Activated CD8-positive, alpha-beta memory T cell treated with anti-CD3 and anti-CD28 coated beads for 4 hours (primary cell): Measurements from ENCODE around the gene STXBP6.
"Not testable (repeated sequence)": the region's sequence is repeated elsewhere in the genome, so short reads cannot be mapped to it uniquely, and the experiment has no call there.

ENCODE experiments used
- DNase-seq, 2 donors: peaks; one replicate each; pipeline ENCODE4 v3.0.0-alpha.2; 2020; ENCODE audit warnings: low read depth in 2 of 2

STXBP6 gene

GRCh38 chr14:24858052-24858451 lies 191.9 kb downstream of the STXBP6 start:
- no peak for DNase-seq

DNA sequence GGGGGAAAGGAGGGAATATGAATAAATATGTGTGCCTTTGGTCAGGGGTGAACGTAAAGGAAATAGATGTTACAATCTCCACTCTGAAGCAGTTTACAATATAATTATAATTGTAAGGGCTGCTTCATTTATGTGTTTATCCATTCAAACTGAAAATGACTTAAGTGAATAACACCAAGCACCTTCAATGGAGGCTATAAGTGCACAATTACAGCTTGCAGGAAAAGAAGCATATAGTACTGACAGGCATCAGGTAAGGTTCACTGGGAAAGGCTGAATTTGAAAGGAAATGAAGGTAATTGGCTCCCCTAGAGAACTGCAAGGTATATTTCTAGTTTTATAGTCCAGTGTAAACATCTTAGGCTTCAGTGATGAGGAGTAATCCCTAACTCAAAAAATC lies 192.7 kb downstream of the STXBP6 start:
- no peak for DNase-seq

DNA sequence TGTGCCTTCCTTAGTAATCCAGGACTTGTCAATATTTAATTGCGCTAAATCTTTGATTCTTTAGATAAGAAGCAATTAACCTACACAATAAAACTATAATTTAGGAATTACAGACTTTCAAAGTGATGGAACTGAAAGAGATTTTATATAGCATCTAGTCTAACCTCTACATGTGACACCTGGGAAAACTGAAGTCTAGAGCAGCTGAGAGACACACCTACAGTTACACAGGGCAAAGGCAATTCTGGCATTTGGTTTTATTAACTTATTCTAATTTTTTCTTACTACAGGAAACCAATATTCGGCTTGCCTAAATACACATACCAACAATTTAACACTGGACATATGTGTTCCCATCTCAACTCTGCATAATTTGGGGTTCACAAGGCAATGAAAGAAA lies 196.5 kb downstream of the STXBP6 start:
- DNase-seq, result no peak

DNA sequence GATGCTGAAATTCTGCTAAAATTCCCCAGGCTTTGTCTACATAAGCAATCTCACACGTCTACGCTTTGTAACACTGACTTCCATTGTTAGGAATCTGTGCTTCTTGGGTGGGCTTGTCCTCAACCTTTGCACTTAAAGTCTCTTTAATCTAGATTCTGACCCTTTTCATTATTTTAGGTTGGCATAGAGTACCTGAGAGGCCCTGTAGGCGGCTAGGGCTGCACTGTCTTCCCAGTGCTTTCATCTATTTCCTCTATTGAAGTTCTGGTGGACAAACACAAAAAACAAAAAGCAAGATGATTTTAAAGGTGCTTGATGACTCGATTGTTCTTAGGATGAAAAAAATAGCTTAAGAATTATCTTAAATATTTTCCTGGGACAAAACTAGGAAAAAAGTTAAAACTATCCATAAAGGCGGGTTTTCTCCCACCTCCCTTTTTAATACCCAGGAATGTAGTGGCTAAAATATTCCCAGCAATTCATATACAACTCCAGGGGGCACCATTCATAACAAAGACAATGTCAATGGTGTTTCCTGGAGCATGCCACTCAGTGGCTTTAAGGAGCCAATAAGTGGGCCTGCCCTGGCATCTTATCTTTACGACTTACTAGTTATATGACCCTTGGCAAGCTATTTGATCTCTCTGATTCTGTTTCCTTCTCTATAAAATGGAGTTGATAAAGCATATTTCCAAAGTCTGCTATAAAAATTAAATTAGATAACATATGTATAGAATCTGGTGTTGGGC lies 197.5 kb downstream of the STXBP6 start:
- DNase-seq, result no peak

DNA sequence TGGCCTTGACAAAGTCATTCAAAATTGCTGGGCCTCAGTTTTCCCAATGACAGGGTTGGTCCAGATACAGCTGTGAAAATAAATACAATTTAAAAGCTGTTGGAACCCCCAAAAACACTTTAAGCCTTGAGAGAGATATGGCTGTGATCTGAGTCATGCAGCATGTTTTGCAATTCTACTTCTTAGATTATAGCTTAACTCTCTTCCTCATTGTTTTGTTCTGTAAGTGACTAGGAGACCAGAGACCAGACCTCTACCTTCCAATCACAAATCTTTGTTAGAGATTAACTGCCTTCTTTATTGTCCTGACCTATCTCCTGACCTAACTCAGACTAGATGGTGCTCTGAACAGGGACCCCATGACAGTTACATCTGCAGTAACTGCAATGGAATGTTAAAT lies 198.1 kb downstream of the STXBP6 start:
- no peak for DNase-seq

- DNase-seq, result no peak
Measured at GRCh38 chr14:24851406-24851805, 198.5 kb downstream of the STXBP6 start.

DNA sequence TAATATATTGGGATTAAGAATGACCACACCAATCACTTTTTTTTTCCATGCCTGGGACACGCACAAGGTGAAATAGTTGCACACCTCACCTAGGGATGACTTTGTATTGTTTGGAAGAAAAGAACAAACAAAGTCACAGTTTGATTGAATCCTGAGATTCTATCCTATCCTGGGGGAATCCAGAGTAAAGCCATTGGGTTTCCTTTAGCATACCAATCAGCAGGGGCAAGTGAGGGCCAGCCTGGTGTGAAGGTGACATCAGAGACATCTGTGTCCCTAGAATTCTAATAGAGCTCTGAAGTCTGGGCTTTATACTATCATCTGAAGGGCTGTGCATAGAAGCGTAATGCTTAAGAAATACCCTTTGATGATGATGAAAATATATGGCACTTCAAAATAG lies 199.9 kb downstream of the STXBP6 start:
- DNase-seq, result no peak

DNA sequence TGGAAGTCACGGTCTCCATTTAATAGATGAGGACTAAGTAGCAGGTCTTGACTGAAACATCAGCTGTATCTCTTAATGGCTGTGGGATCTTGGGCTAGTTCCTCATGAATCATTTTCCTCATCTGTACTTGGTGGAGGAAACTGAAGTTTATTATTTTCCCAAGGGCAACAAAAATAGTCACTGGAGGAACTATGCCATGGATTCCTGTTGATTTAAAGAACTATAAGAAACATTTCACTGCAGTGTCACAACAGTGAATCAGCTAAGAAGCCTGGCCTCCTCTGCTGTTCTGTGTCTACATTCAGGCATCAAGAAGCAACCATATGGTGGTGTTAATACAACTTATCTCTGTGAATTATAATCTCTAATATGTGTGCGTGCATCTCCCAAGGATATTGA lies 200.5 kb downstream of the STXBP6 start:
- DNase-seq, result no peak

- no peak for DNase-seq
Measured at GRCh38 chr14:24848102-24848790, 201.7 kb downstream of the STXBP6 start.

- DNase-seq, result no peak
Measured at GRCh38 chr14:24847568-24848095, 202.3 kb downstream of the STXBP6 start.

GRCh38 chr14:24846261-24846660 lies 203.7 kb downstream of the STXBP6 start:
- no peak for DNase-seq

GRCh38 chr14:24845851-24846250 lies 204.1 kb downstream of the STXBP6 start:
- no peak for DNase-seq

- no peak for DNase-seq
Measured at GRCh38 chr14:24844011-24844410, 205.9 kb downstream of the STXBP6 start.

DNA sequence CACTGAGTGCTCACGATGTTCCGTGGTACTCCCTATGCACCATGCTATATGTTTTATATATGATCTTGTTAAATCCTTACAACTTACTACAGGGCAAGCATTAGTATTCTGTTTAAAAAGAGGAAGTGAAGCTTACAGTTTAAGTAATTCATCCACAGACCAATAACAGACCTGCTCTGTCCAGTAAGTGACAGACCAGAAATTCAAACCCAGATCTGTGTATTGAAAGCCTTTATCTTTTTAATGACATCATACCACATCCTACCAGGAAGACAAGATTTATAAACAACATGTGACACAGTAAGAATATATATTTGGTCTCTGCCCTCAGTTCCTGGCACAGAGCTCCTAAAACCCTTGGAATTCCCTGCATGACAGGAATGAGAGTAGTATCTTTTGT lies 206.5 kb downstream of the STXBP6 start:
- no peak for DNase-seq

DNA sequence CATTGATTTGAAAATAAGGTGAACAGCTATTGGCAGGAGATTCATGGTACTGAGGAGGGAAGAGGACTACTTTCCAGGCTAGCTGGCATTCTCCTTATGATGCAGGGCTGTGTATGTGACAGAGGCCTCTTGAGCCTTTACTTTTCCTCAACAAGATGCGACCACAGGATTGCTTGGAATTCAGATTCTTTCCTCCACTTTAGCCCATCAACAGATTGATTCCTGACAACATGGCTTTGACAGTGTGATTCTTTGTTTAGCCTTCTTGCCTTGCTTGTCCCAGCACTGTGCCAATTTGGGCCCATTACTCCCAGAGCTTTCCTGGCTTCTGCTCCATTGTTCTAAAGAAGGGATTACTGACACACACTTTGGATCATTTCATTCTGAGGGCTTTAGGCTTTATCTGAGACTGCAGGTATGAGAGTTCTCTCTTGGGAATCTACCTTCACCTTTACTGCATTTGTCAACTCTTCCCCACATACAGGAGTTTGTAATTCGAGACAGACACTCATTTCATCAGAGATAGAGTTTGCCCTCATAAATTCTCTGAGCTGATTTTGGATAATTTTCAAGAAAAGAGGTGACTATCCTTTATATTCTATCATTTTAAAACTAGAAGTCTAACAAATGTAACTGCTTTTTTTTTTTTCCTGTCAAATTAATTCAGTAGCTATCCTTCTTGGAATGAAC lies 209.6 kb downstream of the STXBP6 start:
- DNase-seq, result no peak

DNA sequence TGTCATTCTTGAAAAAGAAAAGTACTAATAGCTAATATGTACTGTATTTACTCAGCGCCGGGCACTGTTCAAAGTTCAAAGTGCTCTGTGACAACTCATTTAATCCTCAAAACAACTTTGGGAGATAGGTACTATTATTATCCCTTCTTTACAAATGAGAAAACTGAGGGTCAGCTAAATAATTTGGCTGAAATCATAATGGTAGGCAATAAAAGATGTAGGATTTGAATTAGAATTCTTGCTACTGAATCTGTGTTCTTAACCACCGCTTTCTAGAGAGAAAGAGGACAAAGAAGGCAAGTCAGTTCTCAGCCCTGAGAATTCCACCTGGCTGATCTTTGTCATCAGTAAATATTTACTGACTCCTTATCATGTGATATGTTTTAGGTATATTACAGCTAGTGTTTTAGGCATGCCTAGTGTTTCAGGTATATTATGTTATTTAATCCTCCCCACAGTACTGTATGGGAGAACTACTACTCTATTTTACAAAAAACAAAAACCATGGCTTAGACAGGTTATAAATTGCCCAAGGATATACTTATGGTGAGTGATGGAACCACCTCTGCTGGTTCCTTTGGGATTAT lies 210.2 kb downstream of the STXBP6 start:
- DNase-seq, result no peak

DNA sequence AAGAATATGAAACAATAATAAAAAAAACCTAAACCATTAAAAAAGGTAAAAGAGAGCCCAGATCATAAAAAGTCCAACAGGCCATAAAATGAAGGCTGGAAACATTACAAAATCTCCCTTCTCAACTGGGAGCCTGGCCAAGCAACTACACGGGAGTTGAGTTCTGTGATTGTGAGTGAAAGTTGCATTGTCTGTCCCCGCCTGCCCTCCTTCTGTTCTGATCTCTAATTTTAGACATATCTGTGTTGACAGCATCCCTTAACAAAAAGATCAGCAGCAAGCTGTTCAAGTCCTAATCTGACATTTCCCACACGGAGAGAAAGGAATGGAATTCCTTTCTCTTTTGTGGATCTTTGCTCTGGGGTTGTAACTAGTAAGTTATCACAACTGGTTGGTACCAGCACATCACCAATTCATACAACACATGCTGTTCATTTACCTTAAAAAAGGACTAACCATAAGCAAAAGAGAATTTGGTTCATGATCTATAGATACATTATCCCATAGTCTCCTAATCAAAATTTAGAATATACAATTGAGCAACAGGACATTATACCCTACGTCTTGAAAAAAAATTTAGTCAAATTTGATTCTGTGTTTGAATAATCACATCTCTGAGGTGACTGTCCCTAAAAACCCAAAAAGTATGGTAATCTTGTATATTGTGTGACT lies 210.9 kb downstream of the STXBP6 start:
- DNase-seq, result no peak

- DNase-seq, result no peak
Measured at GRCh38 chr14:24837280-24838046, 212.5 kb downstream of the STXBP6 start.

- DNase-seq, result not testable (repeated sequence)
Measured at GRCh38 chr14:24836324-24836723, 213.6 kb downstream of the STXBP6 start.

GRCh38 chr14:24834956-24835355 lies 215.0 kb downstream of the STXBP6 start:
- DNase-seq, result no peak

- no peak for DNase-seq
Measured at GRCh38 chr14:24833385-24833784, 216.6 kb downstream of the STXBP6 start.
